Measurements from ENCODE around the gene PNMA8C. TPM values are rescaled to one million over a fixed set of nuclear protein-coding genes. Genes with fewer than 3 reads are reported as not detected.

PNMA8C gene
- total RNA-seq, 1 donor from 2014 or later: 0.53 TPM

- Histone ChIP-seq H3K4me3 (no peak overlapping the region), H3K36me3 (no peaks in the 10 kb centered on the region), H3K4me1 (no peaks in the 10 kb centered on the region), H3K27me3 (no peaks in the 10 kb centered on the region), H3K9me3 (no peaks in the 10 kb centered on the region), H3K27ac (no peak overlapping the region)
- intact Hi-C loops (cut with DNase I): no loop called here
- no peak for TF ChIP-seq CTCF (IDR thresholded peaks at IDR 0.05)
- no peak for DNase-seq (ENCODE audit: low spot score in 2 of 2)
These were observed 32.8 kb upstream of the PNMA8C start for GRCh38 chr19:46461537-46461936.

GRCh38 chr19:46460981-46461380 is 32.2 kb upstream of the PNMA8C start:
- H3K27ac ChIP-seq: no peak overlapping the region

GRCh38 chr19:46460055-46460454 is 31.3 kb upstream of the PNMA8C start:
- Histone ChIP-seq H3K36me3 (no peaks in the 10 kb centered on the region), H3K4me1 (no peaks in the 10 kb centered on the region), H3K27ac (no peak overlapping the region), H3K27me3 (no peaks in the 10 kb centered on the region), H3K4me3 (no peak overlapping the region), H3K9me3 (no peaks in the 10 kb centered on the region)
- intact Hi-C loops (cut with DNase I): no loop called here
- no peak for TF ChIP-seq CTCF (IDR thresholded peaks at IDR 0.05)
- DNase-seq (ENCODE audit: low spot score in 2 of 2): no peak

More at GRCh38 chr19:46460981-46461380, 32.2 kb upstream of the PNMA8C start:
- Histone ChIP-seq H3K36me3 (no peaks in the 10 kb centered on the region), H3K27me3 (no peaks in the 10 kb centered on the region), H3K4me1 (no peaks in the 10 kb centered on the region), H3K9me3 (no peaks in the 10 kb centered on the region), H3K4me3 (no peak overlapping the region)
- no peak for TF ChIP-seq CTCF (IDR thresholded peaks at IDR 0.05)
- intact Hi-C loops (cut with DNase I): no loop called here
- DNase-seq (ENCODE audit: low spot score in 2 of 2): no peak

- Histone ChIP-seq H3K4me3 (no peak overlapping the region), H3K27ac (peak overlapping the region; percentile 26 to 49), H3K36me3 (no peaks in the 10 kb centered on the region), H3K27me3 (no peaks in the 10 kb centered on the region), H3K4me1 (peaks cover 0 to under 1% of the 10 kb centered on the region in 2 donors), H3K9me3 (no peaks in the 10 kb centered on the region)
- no peak for TF ChIP-seq CTCF (IDR thresholded peaks at IDR 0.05)
- DNase-seq (ENCODE audit: low spot score in 2 of 2): no peak
- intact Hi-C loops (cut with DNase I): no loop called here
These were observed 28.2 kb upstream of the PNMA8C start for GRCh38 chr19:46456930-46457329.

GRCh38 chr19:46454244-46454643 is 25.5 kb upstream of the PNMA8C start:
- intact Hi-C loops (cut with DNase I): no loop called here
- H3K27me3 ChIP-seq: no peaks in the 10 kb centered on the region
- no peak for TF ChIP-seq CTCF (IDR thresholded peaks at IDR 0.05)
- H3K4me3 ChIP-seq: no peak overlapping the region
- H3K36me3 ChIP-seq: no peaks in the 10 kb centered on the region
- no peak for DNase-seq (ENCODE audit: low spot score in 2 of 2)
- H3K27ac ChIP-seq: peak overlapping the region; percentile 11 to 23
- H3K9me3 ChIP-seq: peaks cover 0 to 3% of the 10 kb centered on the region in 2 donors
- peaks cover 2 to 7% of the 10 kb centered on the region in 2 donors for H3K4me1 ChIP-seq

- no peaks in the 10 kb centered on the region for H3K36me3 ChIP-seq
- H3K27me3 ChIP-seq: no peaks in the 10 kb centered on the region
- no peak for TF ChIP-seq CTCF (IDR thresholded peaks at IDR 0.05)
- peaks cover 2 to 7% of the 10 kb centered on the region in 2 donors for H3K4me1 ChIP-seq
- no peak overlapping the region for H3K4me3 ChIP-seq
- H3K9me3 ChIP-seq: peaks cover 0 to 3% of the 10 kb centered on the region in 2 donors
- no peak for DNase-seq (ENCODE audit: low spot score in 2 of 2)
- intact Hi-C loops (cut with DNase I): no loop called here
- peak overlapping the region; percentile 11 to 23 for H3K27ac ChIP-seq
These were observed 24.9 kb upstream of the PNMA8C start for GRCh38 chr19:46453661-46454060.
